Mesenchymal stem cell (in vitro differentiated cells and primary cell): ENCODE data around the gene ATP9A.

Experiments
- DNase-seq: peaks from one replicate; pipeline ENCODE4 v3.0.0-alpha.2; 2013
- H2AFZ ChIP-seq: one replicate; pipeline ENCODE4 v1.6.1; 2013; ENCODE audit warnings: low read depth, mild to moderate bottlenecking, control low read depth, inconsistent platforms, low read length, moderate library complexity
- H2AK5ac ChIP-seq: 2 replicates; pipeline ENCODE4 v1.6.1; 2013; ENCODE audit warnings: low read length, moderate library complexity, mild to moderate bottlenecking, inconsistent platforms; ENCODE audit not compliant: severe bottlenecking
- H2BK120ac ChIP-seq: one replicate; pipeline ENCODE4 v1.6.1; 2013; ENCODE audit warnings: low read depth, mild to moderate bottlenecking, inconsistent platforms, low read length, moderate library complexity
- H2BK12ac ChIP-seq, 2 experiments: one replicate each; pipeline ENCODE4 v1.6.1; 2013; ENCODE audit warnings: inconsistent platforms in 2 of 2, low read length in 2 of 2, mild to moderate bottlenecking in 2 of 2, moderate library complexity in 2 of 2, control low read depth in 1 of 2
- H2BK15ac ChIP-seq: one replicate; pipeline ENCODE4 v1.6.1; 2013; ENCODE audit warnings: mild to moderate bottlenecking, low read depth, inconsistent platforms; ENCODE audit not compliant: poor library complexity, severe bottlenecking
- H2BK5ac ChIP-seq: 2 replicates; pipeline ENCODE4 v1.6.1; 2013; ENCODE audit warnings: low read depth, mild to moderate bottlenecking, low read length, control low read depth, inconsistent platforms; ENCODE audit not compliant: poor library complexity, severe bottlenecking
- H3K14ac ChIP-seq, 2 experiments: one replicate each; pipeline ENCODE4 v1.6.1; 2013; ENCODE audit warnings: inconsistent platforms in 2 of 2, low read length in 2 of 2, control low read depth in 1 of 2, mild to moderate bottlenecking in 1 of 2, moderate library complexity in 1 of 2
- H3K18ac ChIP-seq, 2 experiments: one replicate each; pipeline ENCODE4 v1.6.1; 2013; ENCODE audit warnings: inconsistent platforms in 2 of 2, low read length in 2 of 2, control low read depth in 1 of 2, low read depth in 1 of 2, mild to moderate bottlenecking in 1 of 2
- H3K23ac ChIP-seq, 2 experiments: one replicate each; pipeline ENCODE4 v1.6.1; 2013; ENCODE audit warnings: inconsistent platforms in 2 of 2, low read length in 2 of 2, mild to moderate bottlenecking in 2 of 2, moderate library complexity in 2 of 2, control low read depth in 1 of 2
- H3K27ac ChIP-seq: 2 replicates; pipeline ENCODE4 v1.5.1; 2013; ENCODE audit warnings: mild to moderate bottlenecking, moderate library complexity, low read length, control low read depth, inconsistent platforms; ENCODE audit not compliant: poor library complexity, severe bottlenecking
- H3K27me3 ChIP-seq, 2 experiments: 2 replicates each; pipeline versions ENCODE4 v1.6.1 to v1.7.0; 2013; ENCODE audit warnings: low read length in 2 of 2, mild to moderate bottlenecking in 2 of 2, moderate library complexity in 2 of 2, control low read depth in 1 of 2, inconsistent platforms in 1 of 2; ENCODE audit not compliant: control insufficient read depth in 1 of 2, insufficient read depth in 1 of 2
- H3K36me3 ChIP-seq, 2 experiments: 2 replicates each; pipeline versions ENCODE4 v1.6.1 to v1.7.0; 2013; ENCODE audit warnings: low read length in 2 of 2, control low read depth in 1 of 2, inconsistent platforms in 1 of 2, low read depth in 1 of 2, mild to moderate bottlenecking in 1 of 2; ENCODE audit not compliant: insufficient read depth in 2 of 2, control insufficient read depth in 1 of 2
- H3K4ac ChIP-seq, 2 experiments: one replicate each; pipeline ENCODE4 v1.6.1; 2013; ENCODE audit warnings: inconsistent platforms in 2 of 2, low read length in 2 of 2, mild to moderate bottlenecking in 2 of 2, moderate library complexity in 2 of 2, control low read depth in 1 of 2, low read depth in 1 of 2
- H3K4me1 ChIP-seq: 2 replicates; pipeline ENCODE4 v1.6.1; 2013; ENCODE audit warnings: low read depth, low read length, control low read depth; ENCODE audit not compliant: control insufficient read depth, insufficient read depth
- H3K4me2 ChIP-seq: 2 replicates; pipeline ENCODE4 v1.6.1; 2013; ENCODE audit warnings: low read length, mild to moderate bottlenecking, inconsistent platforms; ENCODE audit not compliant: poor library complexity, severe bottlenecking
- H3K4me3 ChIP-seq, 2 experiments: 2 replicates each; pipeline versions ENCODE4 v1.5.1 to v1.7.0; 2013; ENCODE audit warnings: low read length in 2 of 2, mild to moderate bottlenecking in 2 of 2, control low read depth in 1 of 2, low read depth in 1 of 2; ENCODE audit not compliant: insufficient read depth in 1 of 2
- H3K79me1 ChIP-seq: replicated peaks from 2 replicates; pipeline ENCODE4 v1.6.1; 2013; ENCODE audit warnings: mild to moderate bottlenecking, control low read depth, low read length, inconsistent platforms; ENCODE audit not compliant: poor library complexity, severe bottlenecking
- H3K9ac ChIP-seq: 2 replicates; pipeline ENCODE4 v1.7.0; 2013; ENCODE audit warnings: mild to moderate bottlenecking, low read length, moderate library complexity
- H3K9me3 ChIP-seq: 2 replicates; pipeline ENCODE4 v1.7.0; 2013; ENCODE audit warnings: mild to moderate bottlenecking, low read length; ENCODE audit not compliant: control insufficient read depth
- H4K8ac ChIP-seq: one replicate; pipeline ENCODE4 v1.6.1; 2013; ENCODE audit warnings: inconsistent platforms, mild to moderate bottlenecking, low read length, moderate library complexity
- H4K91ac ChIP-seq: one replicate; pipeline ENCODE4 v1.6.1; 2013; ENCODE audit warnings: mild to moderate bottlenecking, low read length, inconsistent platforms
- WGBS: methylation state at CpG from one replicate; pipeline ENCODE4 v1.1.7; 2013; ENCODE audit warnings: mixed read lengths; 5-methylcytosine and 5-hydroxymethylcytosine counted together

Gene ATP9A

GRCh38 chr20:51610761-51611624 is 157.2 kb downstream of the ATP9A start:
- no peak overlapping the region for H3K14ac ChIP-seq
- H3K27ac ChIP-seq: no peak overlapping the region
- H3K18ac ChIP-seq: no peak overlapping the region
- H3K4ac ChIP-seq: no peak overlapping the region
- no peak overlapping the region for H3K4me3 ChIP-seq
- H2AK5ac ChIP-seq: no peak overlapping the region
- H3K4me1 ChIP-seq: no peaks in the 10 kb centered on the region
- H4K91ac ChIP-seq: no peak overlapping the region
- H3K4me2 ChIP-seq: no peak overlapping the region
- no peak overlapping the region for H2BK120ac ChIP-seq
- no peaks in the 10 kb centered on the region for H3K79me1 ChIP-seq
- H2BK15ac ChIP-seq: no peak overlapping the region
- no peaks in the 10 kb centered on the region for H3K27me3 ChIP-seq
- H4K8ac ChIP-seq: no peak overlapping the region
- H3K9ac ChIP-seq: no peak overlapping the region
- H2BK12ac ChIP-seq: no peak overlapping the region
- H2BK5ac ChIP-seq: no peak overlapping the region
- no peak for DNase-seq
- H3K36me3 ChIP-seq: peaks cover 28 to 86% of the 10 kb centered on the region in 2 experiments
- H3K23ac ChIP-seq: no peak overlapping the region
- H3K9me3 ChIP-seq: no peaks in the 10 kb centered on the region
- H2AFZ ChIP-seq: no peak overlapping the region
- WGBS: 61% methylated on average over 13 of the region's 16 CpGs

GRCh38 chr20:51610111-51610510 is 158.1 kb downstream of the ATP9A start:
- Histone ChIP-seq H2BK12ac (no peak overlapping the region), H4K8ac (no peak overlapping the region), H3K4me3 (no peak overlapping the region), H2BK120ac (no peak overlapping the region), H3K36me3 (peaks cover 28 to 88% of the 10 kb centered on the region in 2 experiments), H4K91ac (no peak overlapping the region), H3K4ac (no peak overlapping the region), H2BK5ac (no peak overlapping the region), H3K9ac (no peak overlapping the region), H3K4me1 (no peaks in the 10 kb centered on the region), H3K4me2 (no peak overlapping the region), H3K27ac (no peak overlapping the region), H3K27me3 (no peaks in the 10 kb centered on the region), H2AFZ (no peak overlapping the region), H3K23ac (no peak overlapping the region), H3K79me1 (no peaks in the 10 kb centered on the region), H3K9me3 (no peaks in the 10 kb centered on the region), H3K18ac (no peak overlapping the region), H2AK5ac (no peak overlapping the region), H3K14ac (no peak overlapping the region), H2BK15ac (no peak overlapping the region)
- no peak for DNase-seq
- 98% methylated on average over 8 of the region's 8 CpGs for WGBS

GRCh38 chr20:51609251-51609650 is 158.9 kb downstream of the ATP9A start:
- Histone ChIP-seq H3K9me3 (no peaks in the 10 kb centered on the region), H3K27me3 (no peaks in the 10 kb centered on the region), H3K4ac (no peak overlapping the region), H3K27ac (no peak overlapping the region), H4K8ac (no peak overlapping the region), H3K18ac (no peak overlapping the region), H3K4me1 (no peaks in the 10 kb centered on the region), H2BK12ac (no peak overlapping the region), H3K4me3 (no peak overlapping the region), H2AFZ (no peak overlapping the region), H3K4me2 (no peak overlapping the region), H2BK5ac (no peak overlapping the region), H3K79me1 (no peaks in the 10 kb centered on the region), H2AK5ac (no peak overlapping the region), H3K23ac (no peak overlapping the region), H3K36me3 (peaks cover 35 to 92% of the 10 kb centered on the region in 2 experiments), H3K9ac (no peak overlapping the region), H2BK15ac (no peak overlapping the region), H4K91ac (no peak overlapping the region), H2BK120ac (no peak overlapping the region), H3K14ac (no peak overlapping the region)
- WGBS: 94% methylated on average over 9 of the region's 9 CpGs
- no peak for DNase-seq

GRCh38 chr20:51608061-51608460 is 160.1 kb downstream of the ATP9A start:
- H3K4ac ChIP-seq: no peak overlapping the region
- no peak overlapping the region for H3K4me3 ChIP-seq
- no peaks in the 10 kb centered on the region for H3K27me3 ChIP-seq
- H3K14ac ChIP-seq: no peak overlapping the region
- H2AFZ ChIP-seq: no peak overlapping the region
- 100% methylated on average over 2 of the region's 5 CpGs for WGBS
- H4K91ac ChIP-seq: no peak overlapping the region
- H4K8ac ChIP-seq: no peak overlapping the region
- H2BK5ac ChIP-seq: no peak overlapping the region
- H3K79me1 ChIP-seq: no peaks in the 10 kb centered on the region
- H3K18ac ChIP-seq: no peak overlapping the region
- H2AK5ac ChIP-seq: no peak overlapping the region
- no peaks in the 10 kb centered on the region for H3K9me3 ChIP-seq
- no peak for DNase-seq
- no peak overlapping the region for H3K4me2 ChIP-seq
- peaks cover 38 to 92% of the 10 kb centered on the region in 2 experiments for H3K36me3 ChIP-seq
- no peaks in the 10 kb centered on the region for H3K4me1 ChIP-seq
- no peak overlapping the region for H3K27ac ChIP-seq
- no peak overlapping the region for H2BK15ac ChIP-seq
- H3K23ac ChIP-seq: no peak overlapping the region
- H3K9ac ChIP-seq: no peak overlapping the region
- H2BK120ac ChIP-seq: no peak overlapping the region
- no peak overlapping the region for H2BK12ac ChIP-seq
